ENCODE data around the gene PAFAH2.

The PAFAH2 gene

GRCh38 chr1:26021647-26022403 is 24.0 kb upstream of the PAFAH2 start, which contains the start of gene EXTL1:
TSS of gene EXTL1 (plus strand) at chr1:26021775. CDS start at chr1:26022647, 872 bp downstream.
- H3K4me1 ChIP-seq (ENCODE audit: low read depth, poor library complexity, severe bottlenecking): peaks cover 9% of the 10 kb centered on the region
- no peaks in the 10 kb centered on the region; the same call in 1 of the 2 replicates for H3K27me3 ChIP-seq (ENCODE audit: insufficient read depth, low read depth)

GRCh38 chr1:26020941-26021646 is 23.2 kb upstream of the PAFAH2 start:
- no peaks in the 10 kb centered on the region for H3K79me2 ChIP-seq (ENCODE audit: insufficient read depth, low read depth)
- H3K27ac ChIP-seq: no peak overlapping the region
- H3K36me3 ChIP-seq (ENCODE audit: insufficient read depth): no peaks in the 10 kb centered on the region
- H3K9ac ChIP-seq: no peak overlapping the region
- H3K4me2 ChIP-seq: no peak overlapping the region
- H3K4me1 ChIP-seq (ENCODE audit: low read depth, poor library complexity, severe bottlenecking): peaks cover 9% of the 10 kb centered on the region
- no peak for TF ChIP-seq CTCF (conservative IDR thresholded peaks at IDR 0.05; ENCODE audit: low read depth, low read length)
- H2AFZ ChIP-seq (ENCODE audit: low read depth): no peak overlapping the region
- H3K27me3 ChIP-seq (ENCODE audit: insufficient read depth, low read depth): no peaks in the 10 kb centered on the region; the same call in 1 of the 2 replicates
- H3K4me3 ChIP-seq (IDR thresholded peaks at IDR 0.05; ENCODE audit: insufficient read depth, low read depth, low read length): no peak overlapping the region
- no peaks in the 10 kb centered on the region for H4K20me1 ChIP-seq (ENCODE audit: insufficient read depth)

More at GRCh38 chr1:26021647-26022403, 24.0 kb upstream of the PAFAH2 start, which contains the start of gene EXTL1:
- H3K79me2 ChIP-seq (ENCODE audit: insufficient read depth, low read depth): no peaks in the 10 kb centered on the region
- H3K4me3 ChIP-seq (IDR thresholded peaks at IDR 0.05; ENCODE audit: insufficient read depth, low read depth, low read length): no peak within 1 kb of the TSS
- no peak for TF ChIP-seq CTCF (conservative IDR thresholded peaks at IDR 0.05; ENCODE audit: low read depth, low read length)
- no peak within 1 kb of the TSS for H3K4me2 ChIP-seq
- no peaks in the 10 kb centered on the region for H4K20me1 ChIP-seq (ENCODE audit: insufficient read depth)
- H3K27ac ChIP-seq: no peak within 1 kb of the TSS
- no peaks in the 10 kb centered on the region for H3K36me3 ChIP-seq (ENCODE audit: insufficient read depth)
- H3K9ac ChIP-seq: no peak within 1 kb of the TSS
- H2AFZ ChIP-seq (ENCODE audit: low read depth): no peak within 1 kb of the TSS

GRCh38 chr1:26020330-26020768 is 22.5 kb upstream of the PAFAH2 start:
- TF ChIP-seq CTCF (conservative IDR thresholded peaks at IDR 0.05; ENCODE audit: low read depth, low read length): no peak
- no peaks in the 10 kb centered on the region for H3K27me3 ChIP-seq (ENCODE audit: insufficient read depth, low read depth)
- H3K4me2 ChIP-seq: no peak overlapping the region
- no peak overlapping the region for H2AFZ ChIP-seq (ENCODE audit: low read depth)
- H3K4me3 ChIP-seq (IDR thresholded peaks at IDR 0.05; ENCODE audit: insufficient read depth, low read depth, low read length): no peak overlapping the region
- no peaks in the 10 kb centered on the region for H4K20me1 ChIP-seq (ENCODE audit: insufficient read depth)
- H3K4me1 ChIP-seq (ENCODE audit: low read depth, poor library complexity, severe bottlenecking): peaks cover 9% of the 10 kb centered on the region
- H3K9ac ChIP-seq: no peak overlapping the region
- no peaks in the 10 kb centered on the region for H3K36me3 ChIP-seq (ENCODE audit: insufficient read depth)
- H3K27ac ChIP-seq: no peak overlapping the region
- no peaks in the 10 kb centered on the region for H3K79me2 ChIP-seq (ENCODE audit: insufficient read depth, low read depth)

- H3K36me3 ChIP-seq (ENCODE audit: insufficient read depth): no peaks in the 10 kb centered on the region
- peaks cover 9% of the 10 kb centered on the region for H3K4me1 ChIP-seq (ENCODE audit: low read depth, poor library complexity, severe bottlenecking)
- H3K9ac ChIP-seq: no peak overlapping the region
- no peak overlapping the region for H3K4me2 ChIP-seq
- H3K27ac ChIP-seq: no peak overlapping the region
- no peak overlapping the region for H3K4me3 ChIP-seq (IDR thresholded peaks at IDR 0.05; ENCODE audit: insufficient read depth, low read depth, low read length)
- H3K79me2 ChIP-seq (ENCODE audit: insufficient read depth, low read depth): no peaks in the 10 kb centered on the region
- TF ChIP-seq CTCF (conservative IDR thresholded peaks at IDR 0.05; ENCODE audit: low read depth, low read length): no peak
- H3K27me3 ChIP-seq (ENCODE audit: insufficient read depth, low read depth): no peaks in the 10 kb centered on the region
- H4K20me1 ChIP-seq (ENCODE audit: insufficient read depth): no peaks in the 10 kb centered on the region
- no peak overlapping the region for H2AFZ ChIP-seq (ENCODE audit: low read depth)
Measured at GRCh38 chr1:26019641-26020315, 21.9 kb upstream of the PAFAH2 start.
